Measurements from ENCODE around the gene BCOR. TPM values are rescaled to one million over a fixed set of nuclear protein-coding genes. Genes with fewer than 3 reads are reported as not detected.

The BCOR gene
- total and polyA plus RNA-seq, 2 of the 8 experiments (the other 6 are each of a cell fraction or from before 2014, with no cell fraction given): 25.0 to 50.8 TPM

- ChIA-PET CTCF (ENCODE audit: partially characterized antibody) (interaction anchor here (0.6 kb wide), 1 partner anchor 357 kb away, joined by 3 read pairs; no protein-coding TSS in a partner anchor), POLR2A (ENCODE audit: partially characterized antibody) (interaction anchor here (1.7 to 20.0 kb wide), 4 partner anchors 12 to 45 kb away, joined by 4 to 509 read pairs (median 31); partner anchors contain the start of gene BCOR)
- Histone ChIP-seq H3K23me2 (ENCODE audit: low read depth, low read length) (peaks cover 9% of the 10 kb centered on the region; the same call in 1 of the 2 replicates), H2BK12ac (ENCODE audit: low read depth, low read length) (0 out of 2 replicates have a peak overlapping the region, but pooled peaks have one; percentile 39), H3K4ac (replicated peaks; ENCODE audit: insufficient read length, low read depth, low read length) (no peak overlapping the region), H3K14ac (ENCODE audit: insufficient read length) (no peak overlapping the region), H4K8ac (ENCODE audit: extremely low read depth, insufficient read depth, low read length) (no peak overlapping the region), H3K9me3 (ENCODE audit: insufficient read depth in 2 of 2, low read depth in 1 of 2, low read length in 1 of 2) (no peaks in the 10 kb centered on the region), H2BK120ac (replicated peaks; ENCODE audit: low read depth, low read length) (peak overlapping the region; percentile 22), H3K4me2 (ENCODE audit: insufficient read depth in 1 of 2, low read depth in 2 of 2, low read length in 2 of 2) (peak overlapping the region; percentile 64 to 81; a peak in 2 of 4 replicates), H3K36me3 (ENCODE audit: control insufficient read depth in 2 of 4, insufficient read depth in 4 of 4, low read length in 3 of 4) (no peaks in the 10 kb centered on the region), H3K23ac (ENCODE audit: insufficient read length) (no peak overlapping the region), H2BK15ac (ENCODE audit: low read length) (no peak overlapping the region), H2BK5ac (ENCODE audit: low read depth, low read length) (no peak overlapping the region), H3K56ac (replicated peaks; ENCODE audit: insufficient read length, low read depth, low read length) (no peak overlapping the region), H2AFZ (ENCODE audit: low read length) (no peak overlapping the region), H3K18ac (ENCODE audit: extremely low read depth, low read length) (no peak overlapping the region; the same call in 1 of the 2 replicates), H3K27me3 (replicated peaks in 1 of 4; ENCODE audit: control insufficient read depth in 3 of 4, extremely low read depth in 1 of 4, insufficient read depth in 3 of 4, low read length in 3 of 4) (peaks cover 0 to 23% (median 20%) of the 10 kb centered on the region in 4 experiments; a peak in 5 of 7 replicates), H4K20me1 (replicated peaks in 1 of 2; ENCODE audit: control insufficient read depth in 1 of 2, insufficient read depth in 2 of 2, low read length in 2 of 2) (peaks cover 0 to 4% of the 10 kb centered on the region in 2 experiments), H3K27ac (ENCODE audit: low read depth, low read length) (no peak overlapping the region), H3K79me1 (ENCODE audit: low read depth, low read length) (no peaks in the 10 kb centered on the region), H2AK5ac (ENCODE audit: low read depth, low read length) (no peak overlapping the region), H3K4me1 (replicated peaks in 1 of 4; ENCODE audit: control insufficient read depth in 3 of 4, insufficient read depth in 4 of 4, low read length in 3 of 4) (peaks cover 3 to 39% (median 21%) of the 10 kb centered on the region in 4 experiments), H2BK20ac (ENCODE audit: low read length) (no peak overlapping the region), H3K79me2 (ENCODE audit: control insufficient read depth in 1 of 2, insufficient read depth in 2 of 2, low read length in 2 of 2) (peaks cover 0 to 14% of the 10 kb centered on the region in 2 experiments; a peak in 1 of 4 replicates), H3K4me3 (ENCODE audit: extremely low read depth in 1 of 4, insufficient read depth in 2 of 4, low read depth in 3 of 4, low read length in 4 of 4) (peak overlapping the region in 1 of 4 experiments; percentile 70; a peak in 2 of 8 replicates), H4K91ac (replicated peaks; ENCODE audit: insufficient read length, low read length) (no peak overlapping the region), H3K9ac (replicated peaks in 1 of 4; ENCODE audit: extremely low read depth in 1 of 4, low read depth in 3 of 4, low read length in 3 of 4) (no peak overlapping the region), H4K5ac (ENCODE audit: insufficient read length, low read depth, low read length) (no peak overlapping the region)
- FAIRE-seq (no peak), DNase-seq (ENCODE audit: low read depth in 1 of 2, low spot score in 2 of 2) (no peak)
- peak; percentile 60 for TF ChIP-seq CEBPB (IDR thresholded peaks at IDR 0.05; ENCODE audit: low read depth, low read length)
- no peak for TF ChIP-seq SIRT6 (IDR thresholded peaks at IDR 0.05; ENCODE audit: low read length)
- WGBS, 2 experiments (ENCODE audit: extremely low coverage in 1 of 2, insufficient coverage in 1 of 2, insufficient read length in 1 of 2, insufficient replicate concordance in 2 of 2, low coverage in 1 of 2, low lambda C conversion rate in 2 of 2, missing lambda C conversion rate in 1 of 2): 66% methylated on average over 5 of the region's 5 CpGs; no CpG with 5 or more reads in 1 of the 2 experiments
Measured at GRCh38 chrX:40143987-40144386, 46.2 kb upstream of the BCOR start.

Measured in H1 (cell line).